Esophagus squamous epithelium (tissue), 5 donors: ENCODE results near the gene EIF4G1. TPM values are rescaled to one million over a fixed set of nuclear protein-coding genes. Genes with fewer than 3 reads are reported as not detected.

Experiments used
- DNase-seq: peaks from one replicate; lab custom pipeline; 2025; lab: John Stamatoyannopoulos, UW
- H3K27ac ChIP-seq, 4 donors: fragments of 200-600 bp; sonication (generic); one replicate each; pipeline ENCODE4 v1.5.1; 2016 to 2019; ENCODE audit warnings: mild to moderate bottlenecking in 1 of 4
- H3K27me3 ChIP-seq, 4 donors: fragments of 200-600 bp; sonication (generic); 1 replicate in 3 of 4; 2 replicates in 1 of 4; pipeline versions ENCODE4 v1.5.1 to v1.6.0; 2017 to 2021; ENCODE audit warnings: antibody characterized with exemption in 1 of 4
- H3K36me3 ChIP-seq, 3 donors: fragments of 200-600 bp; sonication (generic); one replicate each; pipeline ENCODE4 v1.5.1; 2016 to 2019
- H3K4me1 ChIP-seq, 3 donors: fragments of 200-600 bp; sonication (generic); one replicate each; pipeline ENCODE4 v1.5.1; 2017 to 2019
- H3K4me3 ChIP-seq, 4 donors: fragments of 200-600 bp; sonication (generic); 1 replicate in 3 of 4; 2 replicates in 1 of 4; pipeline ENCODE4 v1.5.1; 2016 to 2019; ENCODE audit warnings: mild to moderate bottlenecking in 2 of 4, moderate library complexity in 1 of 4
- H3K9me3 ChIP-seq, 3 donors: fragments of 200-600 bp; sonication (generic); one replicate each; pipeline ENCODE4 v1.5.1; 2016 to 2019
- POLR2A ChIP-seq, 4 donors: fragments of 450-650 bp; IDR thresholded peaks; one replicate each; pipeline ENCODE4 v1.6.1; 2017; ENCODE audit warnings: antibody characterized with exemption in 4 of 4, mild to moderate bottlenecking in 4 of 4, moderate library complexity in 3 of 4
- WGBS, 2 donors: methylation state at CpG; one replicate each; pipeline ENCODE4 v1.1.5; 2018; 5-methylcytosine and 5-hydroxymethylcytosine counted together
- intact Hi-C: fragments of 100-400 bp; cut with DNase I; formaldehyde crosslinking; loops from one replicate; pipeline ENCODE4 v1.15.0; 2022
- total RNA-seq, 4 donors: library from RNA; depleted of rRNA; stranded (reverse); fragments of >200 nt; gene quantifications; one replicate each; pipeline ENCODE4 v1.1.0, GENCODE V29; 2016
- TF ChIP-seq, protein P1 (sequence below), 6 experiments: fragments of 450-650 bp in 4 of 6; fragments of 200-600 bp in 2 of 6; sonication (generic) in 2 of 6; IDR thresholded peaks; one replicate each; pipeline ENCODE4 v1.5.1; 2016 to 2019; ENCODE audit warnings: antibody characterized with exemption in 6 of 6, mild to moderate bottlenecking in 4 of 6, moderate library complexity in 4 of 6
- donor health status: DM: yes; HTN: yes; CAD: no.

The EIF4G1 gene
- total RNA-seq, 4 donors from 2014 or later: 272 to 462 (median 352) TPM

DNA sequence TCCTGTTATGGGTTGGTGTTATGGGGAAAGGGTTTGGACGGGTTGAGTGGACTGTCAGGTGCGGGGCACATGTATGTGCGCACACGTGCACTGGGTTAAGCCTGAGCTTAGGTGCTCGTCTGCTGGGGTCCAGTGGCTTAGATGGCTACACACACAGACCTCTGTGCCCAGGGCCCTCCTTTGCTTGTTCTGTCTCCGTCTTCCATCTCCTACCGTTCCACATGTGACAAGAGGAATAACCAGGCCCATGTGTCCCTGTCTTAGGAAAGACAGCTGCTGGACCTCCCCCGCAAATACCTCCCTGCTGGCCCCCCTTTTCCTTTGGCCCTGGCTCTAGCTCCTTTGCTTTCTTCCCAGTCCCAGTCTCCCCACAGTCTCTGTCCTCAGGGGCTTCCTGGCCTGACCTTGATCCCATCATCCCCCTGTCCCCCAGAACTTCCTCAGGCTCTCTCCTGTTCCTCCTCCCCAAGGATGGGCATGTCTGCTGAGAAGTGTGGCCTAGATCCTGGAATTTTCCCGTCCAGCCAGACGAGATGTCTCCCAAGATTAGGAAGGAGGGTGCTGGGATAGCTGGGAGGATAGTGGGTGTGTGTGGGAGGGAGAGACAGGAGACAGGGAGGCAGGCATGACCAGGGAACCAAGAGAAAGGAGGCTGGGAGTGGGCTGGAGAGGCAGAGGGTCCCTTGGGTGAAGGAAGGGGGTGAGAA lies 64.4 kb downstream of the EIF4G1 start:
- H3K4me3 ChIP-seq: peak overlapping the region in 2 of 4 donors; percentile 55 to 80
- DNase-seq: no peak
- WGBS, 2 donors: 73 to 81% methylated on average over 5 to 10 of the region's 10 CpGs
- H3K27me3 ChIP-seq: peaks cover 0 to 92% (median 4%) of the 10 kb centered on the region in 4 donors
- intact Hi-C loops: loop anchor here (10.0 kb wide), 2 partner anchors 136 to 166 kb away; no protein-coding TSS in a partner anchor
- TF ChIP-seq, protein P1, sequence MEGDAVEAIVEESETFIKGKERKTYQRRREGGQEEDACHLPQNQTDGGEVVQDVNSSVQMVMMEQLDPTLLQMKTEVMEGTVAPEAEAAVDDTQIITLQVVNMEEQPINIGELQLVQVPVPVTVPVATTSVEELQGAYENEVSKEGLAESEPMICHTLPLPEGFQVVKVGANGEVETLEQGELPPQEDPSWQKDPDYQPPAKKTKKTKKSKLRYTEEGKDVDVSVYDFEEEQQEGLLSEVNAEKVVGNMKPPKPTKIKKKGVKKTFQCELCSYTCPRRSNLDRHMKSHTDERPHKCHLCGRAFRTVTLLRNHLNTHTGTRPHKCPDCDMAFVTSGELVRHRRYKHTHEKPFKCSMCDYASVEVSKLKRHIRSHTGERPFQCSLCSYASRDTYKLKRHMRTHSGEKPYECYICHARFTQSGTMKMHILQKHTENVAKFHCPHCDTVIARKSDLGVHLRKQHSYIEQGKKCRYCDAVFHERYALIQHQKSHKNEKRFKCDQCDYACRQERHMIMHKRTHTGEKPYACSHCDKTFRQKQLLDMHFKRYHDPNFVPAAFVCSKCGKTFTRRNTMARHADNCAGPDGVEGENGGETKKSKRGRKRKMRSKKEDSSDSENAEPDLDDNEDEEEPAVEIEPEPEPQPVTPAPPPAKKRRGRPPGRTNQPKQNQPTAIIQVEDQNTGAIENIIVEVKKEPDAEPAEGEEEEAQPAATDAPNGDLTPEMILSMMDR (IDR thresholded peaks at IDR 0.05): no peak
- no peak for TF ChIP-seq POLR2A (IDR thresholded peaks at IDR 0.05)
- H3K4me1 ChIP-seq: peaks cover 11 to 34% (median 11%) of the 10 kb centered on the region in 3 donors
- no peaks in the 10 kb centered on the region for H3K9me3 ChIP-seq
- H3K27ac ChIP-seq: peak overlapping the region; percentile 43 to 91 (median 72)
- no peaks in the 10 kb centered on the region for H3K36me3 ChIP-seq

DNA sequence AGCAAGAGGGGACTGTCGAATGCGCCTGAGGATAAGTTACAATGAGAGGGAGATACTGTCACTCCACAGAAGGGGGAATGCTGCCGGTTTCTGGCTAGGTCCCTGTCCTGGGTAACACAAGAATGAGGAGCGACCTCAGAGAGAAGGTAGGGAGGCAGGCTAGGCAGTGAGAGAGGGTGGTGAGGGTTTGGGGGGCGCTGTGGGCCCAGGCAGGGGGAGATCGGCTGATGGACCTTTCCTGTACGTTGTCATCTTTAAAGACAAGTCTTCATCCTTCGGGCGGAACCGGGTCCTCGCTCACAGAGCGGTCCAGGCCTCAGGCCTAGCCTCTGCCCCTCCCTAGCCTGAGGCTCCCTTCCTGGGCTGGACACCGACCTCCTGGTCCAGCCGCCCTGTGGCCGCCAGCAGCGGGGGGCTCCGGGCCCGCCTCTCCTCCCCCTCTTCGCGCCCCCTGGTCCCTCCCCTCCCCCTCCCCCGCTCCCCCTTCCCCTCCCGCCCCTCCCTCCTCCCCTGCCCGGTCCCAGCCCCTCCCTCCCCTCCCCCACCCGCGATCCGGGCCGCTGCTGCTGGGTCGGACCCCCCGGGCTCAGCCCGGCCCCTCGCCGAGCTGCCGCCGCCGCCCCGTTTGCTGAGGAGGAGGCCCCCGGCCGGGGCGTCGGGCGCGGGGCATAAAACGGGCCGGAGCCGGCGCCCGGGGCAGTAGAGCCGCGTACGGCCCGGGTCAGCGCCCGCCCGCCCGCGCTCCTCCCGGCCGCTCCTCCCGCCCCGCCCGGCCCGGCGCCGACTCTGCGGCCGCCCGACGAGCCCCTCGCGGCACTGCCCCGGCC lies 65.2 kb downstream of the EIF4G1 start, which contains the start of gene CHRD:
Gene CHRD (plus strand): TSS at position 697 of the 827 bp plus-strand sequence. CDS start 265 bp downstream, outside the sequence.
- TF ChIP-seq POLR2A (IDR thresholded peaks at IDR 0.05): no peak
- TF ChIP-seq, protein P1 (IDR thresholded peaks at IDR 0.05): no peak
- peak within 1 kb of the TSS; percentile 33 to 80 (median 46) for H3K4me3 ChIP-seq
- H3K9me3 ChIP-seq: no peaks in the 10 kb centered on the region
- peak within 1 kb of the TSS; percentile 43 to 91 (median 72) for H3K27ac ChIP-seq
- peaks cover 11 to 34% (median 11%) of the 10 kb centered on the region in 3 donors for H3K4me1 ChIP-seq
- 40 to 58% methylated on average over 12 to 17 of the region's 71 CpGs for WGBS, 2 donors
- intact Hi-C loops: loop anchor here (10.0 kb wide), 2 partner anchors 135 to 165 kb away; no protein-coding TSS in a partner anchor
- peaks cover 0 to 93% (median 4%) of the 10 kb centered on the region in 4 donors for H3K27me3 ChIP-seq
- DNase-seq: no peak
- no peaks in the 10 kb centered on the region for H3K36me3 ChIP-seq

DNA sequence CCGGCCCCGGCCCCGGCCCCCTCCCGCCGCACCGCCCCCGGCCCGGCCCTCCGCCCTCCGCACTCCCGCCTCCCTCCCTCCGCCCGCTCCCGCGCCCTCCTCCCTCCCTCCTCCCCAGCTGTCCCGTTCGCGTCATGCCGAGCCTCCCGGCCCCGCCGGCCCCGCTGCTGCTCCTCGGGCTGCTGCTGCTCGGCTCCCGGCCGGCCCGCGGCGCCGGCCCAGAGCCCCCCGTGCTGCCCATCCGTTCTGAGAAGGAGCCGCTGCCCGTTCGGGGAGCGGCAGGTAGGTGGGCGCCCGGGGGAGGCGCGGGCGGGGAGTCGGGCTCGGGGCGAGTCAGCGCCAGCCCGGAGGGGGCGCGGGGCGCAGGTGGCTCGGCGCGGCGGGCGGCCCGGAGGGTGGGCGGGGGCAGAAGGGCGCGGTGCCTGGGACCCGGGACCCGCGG lies 65.8 kb downstream of the EIF4G1 start:
- Histone ChIP-seq H3K27ac (peak overlapping the region in 3 of 4 donors; percentile 43 to 91 (median 80)), H3K4me1 (peaks cover 11 to 34% (median 11%) of the 10 kb centered on the region in 3 donors), H3K27me3 (peaks cover 0 to 92% (median 4%) of the 10 kb centered on the region in 4 donors), H3K36me3 (no peaks in the 10 kb centered on the region), H3K9me3 (no peaks in the 10 kb centered on the region), H3K4me3 (peak overlapping the region; percentile 33 to 80 (median 46))
- TF ChIP-seq POLR2A (IDR thresholded peaks at IDR 0.05): no peak
- TF ChIP-seq, protein P1 (IDR thresholded peaks at IDR 0.05): no peak
- intact Hi-C loops: no loop called here
- DNase-seq: no peak
- WGBS, 2 donors: no CpG with 5 or more reads among the region's 62 CpGs

DNA sequence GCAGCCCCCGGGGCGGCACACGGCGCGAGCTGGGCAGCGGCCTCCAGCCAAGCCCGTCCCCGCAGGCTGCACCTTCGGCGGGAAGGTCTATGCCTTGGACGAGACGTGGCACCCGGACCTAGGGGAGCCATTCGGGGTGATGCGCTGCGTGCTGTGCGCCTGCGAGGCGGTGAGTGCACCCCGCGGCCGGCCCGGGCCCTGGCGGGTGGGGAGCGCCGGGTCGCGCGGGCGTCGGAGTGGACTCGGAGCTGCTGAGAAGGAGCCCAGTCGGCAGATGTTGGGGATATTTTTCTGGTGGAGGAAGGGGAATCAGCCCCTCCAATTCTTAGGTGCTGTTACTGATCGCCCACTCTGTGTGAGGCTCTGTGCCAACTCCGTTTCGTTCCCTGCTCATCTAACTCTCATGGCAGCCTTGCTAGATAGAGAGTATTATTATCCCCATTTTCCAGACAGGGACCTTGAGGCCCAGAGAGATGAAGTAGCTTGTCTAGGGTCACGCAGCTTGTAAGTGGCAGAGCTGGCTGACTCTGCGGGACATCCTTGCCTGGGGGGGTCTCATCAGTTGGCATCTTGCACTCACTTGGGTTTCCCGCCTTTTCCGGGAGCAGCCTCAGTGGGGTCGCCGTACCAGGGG lies 66.3 kb downstream of the EIF4G1 start:
- H3K27ac ChIP-seq: peak overlapping the region; percentile 9 to 91 (median 62)

More for the DNA sequence above, 66.3 kb downstream of the EIF4G1 start:
- peaks cover 0 to 87% (median 4%) of the 10 kb centered on the region in 4 donors for H3K27me3 ChIP-seq
- intact Hi-C loops: no loop called here
- 0% methylated on average over 4 of the region's 42 CpGs; no CpG with 5 or more reads in 1 of the 2 donors for WGBS, 2 donors
- peaks cover 11 to 34% (median 11%) of the 10 kb centered on the region in 3 donors for H3K4me1 ChIP-seq
- no peak for TF ChIP-seq POLR2A (IDR thresholded peaks at IDR 0.05)
- TF ChIP-seq, protein P1 (IDR thresholded peaks at IDR 0.05): no peak
- no peaks in the 10 kb centered on the region for H3K36me3 ChIP-seq
- no peaks in the 10 kb centered on the region for H3K9me3 ChIP-seq
- H3K4me3 ChIP-seq: peak overlapping the region; percentile 33 to 80 (median 46)
- DNase-seq: no peak
